Bronchial epithelial cell (primary cell): ENCODE results near the gene ITM2C. TPM values are rescaled to one million over a fixed set of nuclear protein-coding genes. Genes with fewer than 3 reads are reported as not detected.
A peak's percentile ranks its signal among the peaks of the same experiment; 100 is the strongest.

Experiments used
- DNase-seq: peaks from one replicate; pipeline ENCODE4 v3.0.0-alpha.2; 2010; ENCODE audit warnings: low read depth
- FAIRE-seq: peaks from 2 replicates; lab custom pipeline; 2011; peaks lifted over from hg19 to GRCh38; lab: Jason Lieb, UNC
- H3K27me3 ChIP-seq: 2 replicates; pipeline ENCODE4 v1.5.1; 2011; ENCODE audit warnings: low read length; ENCODE audit not compliant: control insufficient read depth, insufficient read depth
- H3K36me3 ChIP-seq: 2 replicates; pipeline ENCODE4 v1.5.1; 2011; ENCODE audit warnings: low read length; ENCODE audit not compliant: control insufficient read depth, insufficient read depth
- H3K4me3 ChIP-seq: 2 replicates; pipeline ENCODE4 v1.5.1; 2011; ENCODE audit warnings: mild to moderate bottlenecking, low read depth, low read length, control low read depth
- total RNA-seq: library from RNA; depleted of rRNA; stranded (reverse); fragments of >200 nt; gene quantifications from 2 replicates; pipeline ENCODE4 v1.2.1, GENCODE V29; 2014
- TF ChIP-seq, protein P1 (sequence below): IDR thresholded peaks from 2 replicates; pipeline ENCODE4 v1.5.1; 2011; ENCODE audit warnings: mild to moderate bottlenecking, moderate library complexity, low read length, control low read depth, inconsistent platforms; ENCODE audit not compliant: insufficient read depth, severe bottlenecking

Gene ITM2C
- total RNA-seq, 1 donor from 2014 or later, result 20.3 TPM

DNA sequence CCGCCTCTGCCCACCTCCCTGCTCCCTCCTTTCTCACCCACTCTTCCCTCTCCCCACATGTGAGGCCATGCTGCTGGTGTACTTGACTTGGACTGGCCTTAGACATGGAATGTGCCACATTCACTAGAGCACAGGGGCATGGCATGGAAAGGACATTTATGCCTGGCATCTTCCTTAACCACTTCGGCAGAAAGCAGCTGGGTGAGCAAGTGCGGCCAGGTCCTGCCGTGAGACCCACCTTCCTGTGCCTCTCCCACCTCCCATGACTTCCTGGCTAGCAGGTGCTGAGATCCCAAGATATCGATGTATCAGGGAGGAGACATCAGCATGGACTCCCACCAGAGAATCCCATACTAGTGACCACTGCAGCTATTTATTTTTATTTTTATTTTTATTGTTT is 47.3 kb downstream of the ITM2C start:
- no peak overlapping the region for H3K4me3 ChIP-seq
- no peak for FAIRE-seq
- DNase-seq, result no peak
- no peaks in the 10 kb centered on the region for H3K27me3 ChIP-seq
- H3K36me3 ChIP-seq, result no peaks in the 10 kb centered on the region
- TF ChIP-seq, protein P1, sequence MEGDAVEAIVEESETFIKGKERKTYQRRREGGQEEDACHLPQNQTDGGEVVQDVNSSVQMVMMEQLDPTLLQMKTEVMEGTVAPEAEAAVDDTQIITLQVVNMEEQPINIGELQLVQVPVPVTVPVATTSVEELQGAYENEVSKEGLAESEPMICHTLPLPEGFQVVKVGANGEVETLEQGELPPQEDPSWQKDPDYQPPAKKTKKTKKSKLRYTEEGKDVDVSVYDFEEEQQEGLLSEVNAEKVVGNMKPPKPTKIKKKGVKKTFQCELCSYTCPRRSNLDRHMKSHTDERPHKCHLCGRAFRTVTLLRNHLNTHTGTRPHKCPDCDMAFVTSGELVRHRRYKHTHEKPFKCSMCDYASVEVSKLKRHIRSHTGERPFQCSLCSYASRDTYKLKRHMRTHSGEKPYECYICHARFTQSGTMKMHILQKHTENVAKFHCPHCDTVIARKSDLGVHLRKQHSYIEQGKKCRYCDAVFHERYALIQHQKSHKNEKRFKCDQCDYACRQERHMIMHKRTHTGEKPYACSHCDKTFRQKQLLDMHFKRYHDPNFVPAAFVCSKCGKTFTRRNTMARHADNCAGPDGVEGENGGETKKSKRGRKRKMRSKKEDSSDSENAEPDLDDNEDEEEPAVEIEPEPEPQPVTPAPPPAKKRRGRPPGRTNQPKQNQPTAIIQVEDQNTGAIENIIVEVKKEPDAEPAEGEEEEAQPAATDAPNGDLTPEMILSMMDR, result no peak

DNA sequence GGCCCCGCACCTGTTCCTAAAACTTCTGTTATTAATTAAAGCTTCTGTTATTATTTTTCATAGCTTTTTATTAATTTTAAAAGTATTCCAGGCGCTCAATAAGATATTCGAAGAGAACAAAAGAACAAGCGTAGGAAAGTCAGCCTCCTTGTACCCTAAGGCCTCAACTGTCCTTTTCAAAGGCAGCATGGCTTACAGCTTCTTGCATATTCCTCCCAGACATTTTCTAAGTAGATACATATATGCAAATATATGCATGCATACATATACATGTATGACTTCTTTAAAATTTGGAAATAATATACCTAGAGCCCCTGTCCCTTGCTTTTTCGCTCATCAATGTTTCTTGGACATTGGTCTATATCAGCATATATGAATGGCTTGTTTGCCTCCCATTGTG is 48.0 kb downstream of the ITM2C start:
- Histone ChIP-seq H3K4me3 (no peak overlapping the region), H3K36me3 (no peaks in the 10 kb centered on the region), H3K27me3 (no peaks in the 10 kb centered on the region)
- DNase-seq (no peak), FAIRE-seq (no peak)
- TF ChIP-seq, protein P1, result no peak

DNA sequence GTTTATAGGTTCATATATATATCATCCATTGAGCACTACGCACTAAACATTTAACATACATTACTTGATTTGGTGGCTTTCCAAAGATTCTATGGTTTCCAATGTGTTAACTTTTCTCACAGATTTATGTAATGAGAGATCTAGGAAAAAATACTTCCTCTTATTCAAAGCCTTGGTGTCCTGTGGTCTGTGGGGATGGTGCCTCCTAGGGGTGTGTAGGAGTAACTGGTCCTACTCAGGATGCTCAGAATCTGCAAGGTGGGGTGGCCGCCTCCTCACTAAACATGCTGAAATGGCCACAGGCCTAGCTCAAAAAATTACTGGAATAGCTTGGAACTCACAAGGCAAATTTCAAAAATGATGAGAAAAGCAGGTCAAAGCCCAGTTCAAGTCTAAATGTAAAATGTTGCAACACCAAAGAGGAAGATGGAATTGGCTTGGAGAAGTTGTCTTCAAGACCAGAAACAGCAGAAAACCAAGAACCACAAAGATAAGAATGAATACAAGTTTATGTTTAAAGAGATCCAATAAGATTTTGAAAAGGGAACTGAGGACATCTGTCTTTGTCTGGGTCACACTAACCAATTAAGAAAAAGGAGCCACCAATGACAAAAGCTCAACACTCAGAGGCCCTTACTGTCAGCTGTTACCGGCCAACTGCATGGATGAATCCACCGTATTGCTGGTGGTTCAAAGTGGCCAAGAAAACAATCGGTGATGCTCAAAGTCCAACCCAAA is 48.8 kb downstream of the ITM2C start:
- H3K27me3 ChIP-seq, result no peaks in the 10 kb centered on the region
- H3K4me3 ChIP-seq, result no peak overlapping the region
- FAIRE-seq (no peak), DNase-seq (no peak)
- H3K36me3 ChIP-seq, result no peaks in the 10 kb centered on the region
- TF ChIP-seq, protein P1, result peak; percentile 35

DNA sequence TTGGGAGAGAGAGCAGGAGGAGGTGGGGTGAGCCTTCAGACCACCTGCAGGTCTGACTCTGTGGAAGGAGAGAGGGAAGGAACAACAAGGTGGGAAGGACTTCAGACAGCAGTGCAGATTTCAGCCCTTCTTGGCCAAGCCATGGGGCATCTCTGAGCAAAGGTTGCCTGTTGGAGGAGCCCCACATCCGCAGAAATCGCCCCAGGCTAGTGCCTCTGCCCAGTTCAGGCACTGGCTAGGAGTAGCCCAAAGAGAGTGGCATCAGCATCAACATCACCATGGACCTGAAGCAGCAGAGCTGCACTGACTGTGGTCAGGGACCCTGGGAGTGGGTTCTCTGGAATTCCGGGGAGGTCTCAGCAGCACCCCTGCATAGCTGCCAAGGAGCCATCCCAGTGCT is 50.1 kb downstream of the ITM2C start:
- TF ChIP-seq, protein P1, result no peak
- Histone ChIP-seq H3K36me3 (no peaks in the 10 kb centered on the region), H3K27me3 (no peaks in the 10 kb centered on the region), H3K4me3 (no peak overlapping the region)
- no peak for FAIRE-seq
- no peak for DNase-seq

DNA sequence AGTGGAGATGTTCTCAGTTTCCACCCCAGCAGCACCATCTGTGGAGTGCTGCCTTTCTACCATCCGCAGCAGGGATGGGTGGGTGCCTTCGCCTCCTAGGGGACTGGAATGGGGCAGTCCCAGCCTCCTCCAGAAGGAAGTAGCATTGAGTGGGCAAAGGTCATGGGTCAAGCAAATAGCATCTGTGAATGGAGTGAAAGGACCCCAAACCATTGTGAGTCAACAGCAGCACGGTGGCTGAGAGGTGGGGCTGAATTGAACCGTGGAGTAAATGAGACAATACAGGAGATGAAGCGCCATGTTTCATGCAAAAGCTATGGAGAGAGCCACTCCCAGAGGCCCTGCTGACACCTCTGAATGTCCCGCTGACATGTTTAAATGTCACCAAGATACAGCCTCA is 50.6 kb downstream of the ITM2C start:
- TF ChIP-seq, protein P1, result no peak
- DNase-seq (no peak), FAIRE-seq (peak; percentile 81)
- H3K27me3 ChIP-seq, result no peaks in the 10 kb centered on the region
- H3K36me3 ChIP-seq, result no peaks in the 10 kb centered on the region
- no peak overlapping the region for H3K4me3 ChIP-seq

DNA sequence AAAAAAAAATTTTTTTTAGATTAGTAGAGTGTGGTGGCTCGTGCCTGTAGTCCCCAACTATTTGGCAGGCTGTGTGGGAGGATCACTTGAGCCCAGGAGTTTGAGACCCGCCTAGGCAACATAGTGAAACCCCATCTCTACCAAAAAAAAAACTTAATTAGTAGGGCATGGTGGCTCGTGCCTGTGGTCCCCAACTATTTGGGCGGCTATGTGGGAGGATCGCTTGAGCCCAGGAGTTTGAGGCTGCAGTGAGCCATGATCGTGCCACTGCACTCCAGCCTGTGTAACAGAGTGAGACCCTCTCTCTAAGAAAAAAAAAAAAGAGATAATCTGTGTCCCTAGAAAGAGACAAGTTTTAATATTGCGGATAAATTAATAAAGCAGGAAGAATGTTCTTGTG is 51.5 kb downstream of the ITM2C start:
- no peak for FAIRE-seq
- DNase-seq, result no peak
- no peaks in the 10 kb centered on the region for H3K36me3 ChIP-seq
- no peaks in the 10 kb centered on the region for H3K27me3 ChIP-seq
- H3K4me3 ChIP-seq, result no peak overlapping the region
- TF ChIP-seq, protein P1, result no peak
